Measurements from ENCODE around the gene GNA12.

GNA12 gene

DNA sequence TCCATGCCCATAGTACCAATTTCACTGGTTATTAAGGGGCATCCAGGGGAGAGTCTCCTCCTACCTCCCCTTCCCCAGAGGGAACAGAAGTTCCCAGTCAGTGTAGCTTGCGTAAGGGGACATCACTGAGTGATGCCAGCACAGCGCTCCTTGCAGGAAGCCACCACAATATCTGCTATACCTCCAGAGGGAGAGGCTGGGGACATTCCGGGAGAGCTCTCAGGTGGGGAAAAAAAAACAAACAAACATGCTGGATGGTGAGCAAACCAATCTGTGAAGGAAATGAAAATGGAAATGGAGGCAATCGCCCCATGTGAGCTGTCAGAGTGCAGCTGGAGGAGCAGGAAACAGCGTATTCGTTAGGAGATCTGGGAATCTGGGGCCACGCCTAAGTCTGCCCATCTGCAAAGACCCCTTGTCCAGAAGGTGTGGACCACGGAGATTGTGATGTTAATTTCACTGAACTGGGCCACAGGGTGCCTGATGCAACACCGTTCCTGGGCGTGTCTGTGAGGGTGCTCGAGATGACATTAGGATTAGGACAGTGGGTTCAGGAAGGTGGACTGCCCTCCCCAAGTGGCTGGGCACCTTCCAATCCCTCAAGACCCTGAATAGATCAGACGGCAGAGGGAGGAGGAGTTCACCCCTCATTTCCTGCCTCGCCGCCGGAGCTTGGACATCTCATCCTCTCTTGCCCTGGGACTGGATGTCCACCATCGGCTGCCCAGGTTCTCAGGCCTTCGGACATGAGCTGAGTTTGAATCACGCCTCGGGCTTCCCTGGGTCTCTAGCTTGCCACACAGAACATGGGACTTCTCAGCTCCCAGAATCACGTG lies 30.5 kb downstream of the GNA12 start:
- TF ChIP-seq, protein P1, sequence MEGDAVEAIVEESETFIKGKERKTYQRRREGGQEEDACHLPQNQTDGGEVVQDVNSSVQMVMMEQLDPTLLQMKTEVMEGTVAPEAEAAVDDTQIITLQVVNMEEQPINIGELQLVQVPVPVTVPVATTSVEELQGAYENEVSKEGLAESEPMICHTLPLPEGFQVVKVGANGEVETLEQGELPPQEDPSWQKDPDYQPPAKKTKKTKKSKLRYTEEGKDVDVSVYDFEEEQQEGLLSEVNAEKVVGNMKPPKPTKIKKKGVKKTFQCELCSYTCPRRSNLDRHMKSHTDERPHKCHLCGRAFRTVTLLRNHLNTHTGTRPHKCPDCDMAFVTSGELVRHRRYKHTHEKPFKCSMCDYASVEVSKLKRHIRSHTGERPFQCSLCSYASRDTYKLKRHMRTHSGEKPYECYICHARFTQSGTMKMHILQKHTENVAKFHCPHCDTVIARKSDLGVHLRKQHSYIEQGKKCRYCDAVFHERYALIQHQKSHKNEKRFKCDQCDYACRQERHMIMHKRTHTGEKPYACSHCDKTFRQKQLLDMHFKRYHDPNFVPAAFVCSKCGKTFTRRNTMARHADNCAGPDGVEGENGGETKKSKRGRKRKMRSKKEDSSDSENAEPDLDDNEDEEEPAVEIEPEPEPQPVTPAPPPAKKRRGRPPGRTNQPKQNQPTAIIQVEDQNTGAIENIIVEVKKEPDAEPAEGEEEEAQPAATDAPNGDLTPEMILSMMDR (conservative IDR thresholded peaks at IDR 0.05; ENCODE audit: low read length) = no peak
- H3K4me3 ChIP-seq (ENCODE audit: low read length) = no peak overlapping the region
- no peak for DNase-seq (ENCODE audit: low read depth)

DNA sequence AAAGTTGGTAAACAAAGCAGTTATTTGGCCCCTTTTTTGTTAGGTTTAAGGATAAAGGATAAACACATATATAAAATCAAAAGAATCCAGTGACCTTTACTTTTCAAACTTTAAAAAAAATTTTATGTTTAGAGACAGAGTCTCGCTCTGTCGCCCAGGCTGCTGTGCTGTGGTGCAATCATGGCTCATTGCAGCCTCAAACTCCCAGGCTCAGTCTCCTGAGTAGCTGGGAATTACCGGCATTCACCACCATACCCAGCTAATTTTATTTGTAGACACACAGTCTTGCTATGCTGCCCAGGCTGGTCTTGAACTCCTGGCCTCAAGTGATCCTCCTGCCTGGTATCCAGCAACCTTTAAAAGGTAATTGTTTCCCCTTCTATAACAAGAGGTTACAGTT lies 31.3 kb downstream of the GNA12 start:
- TF ChIP-seq, protein P1 (conservative IDR thresholded peaks at IDR 0.05; ENCODE audit: low read length) = no peak
- H3K4me3 ChIP-seq (ENCODE audit: low read length) = no peak overlapping the region
- no peak for DNase-seq (ENCODE audit: low read depth)

DNA sequence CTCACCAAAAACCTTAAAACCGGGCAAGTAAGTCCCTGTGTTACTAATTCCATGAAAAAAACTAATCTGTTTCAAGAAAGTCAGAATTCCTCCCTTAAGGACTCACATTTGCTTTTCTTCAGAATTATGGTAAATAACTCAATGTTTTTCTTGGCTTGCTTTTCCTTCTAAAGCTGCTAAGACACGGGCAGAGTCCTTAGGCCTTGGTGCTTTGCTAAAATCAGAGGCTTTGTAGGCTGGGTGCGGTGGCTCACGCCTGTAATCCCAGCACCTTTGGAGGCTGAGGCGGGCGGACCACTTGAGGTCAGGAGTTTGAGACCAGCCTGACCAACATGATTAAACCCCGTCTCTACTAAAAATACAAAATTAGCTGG lies 32.0 kb downstream of the GNA12 start:
- TF ChIP-seq, protein P1 (conservative IDR thresholded peaks at IDR 0.05; ENCODE audit: low read length) = no peak
- DNase-seq (ENCODE audit: low read depth) = no peak
- no peak overlapping the region for H3K4me3 ChIP-seq (ENCODE audit: low read length)

DNA sequence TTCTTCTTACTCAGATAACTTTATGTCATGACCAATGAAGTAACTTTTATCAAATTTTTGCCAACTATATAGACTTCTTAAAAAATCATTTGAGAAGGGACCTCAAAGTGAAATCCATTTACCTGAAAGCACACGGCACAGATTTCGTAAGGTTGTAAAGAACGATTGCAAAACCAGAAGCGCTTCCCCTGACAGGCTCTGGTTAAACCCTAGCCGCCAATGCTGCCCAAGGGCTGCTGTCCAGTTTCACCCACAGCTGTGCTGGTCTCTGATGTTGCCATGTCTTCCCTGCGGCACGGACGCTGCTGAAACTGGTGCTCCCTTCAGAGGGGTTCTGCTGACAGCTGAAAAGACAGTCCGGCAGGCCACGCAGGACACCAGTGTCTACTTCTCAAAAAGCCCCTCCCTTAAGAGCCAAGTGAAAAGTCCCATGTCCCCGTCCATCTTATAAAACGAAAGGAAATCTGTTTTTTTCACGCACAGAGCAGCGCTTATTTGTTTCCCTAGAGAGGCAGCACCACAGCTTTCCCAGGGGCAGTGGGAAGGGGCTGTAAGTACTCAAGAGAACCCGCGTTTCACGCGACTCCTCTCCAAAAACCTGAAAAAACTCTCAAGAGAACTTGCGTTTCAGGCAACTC lies 32.5 kb downstream of the GNA12 start:
- no peak for DNase-seq (ENCODE audit: low read depth)
- TF ChIP-seq, protein P1 (conservative IDR thresholded peaks at IDR 0.05; ENCODE audit: low read length) = no peak

DNA sequence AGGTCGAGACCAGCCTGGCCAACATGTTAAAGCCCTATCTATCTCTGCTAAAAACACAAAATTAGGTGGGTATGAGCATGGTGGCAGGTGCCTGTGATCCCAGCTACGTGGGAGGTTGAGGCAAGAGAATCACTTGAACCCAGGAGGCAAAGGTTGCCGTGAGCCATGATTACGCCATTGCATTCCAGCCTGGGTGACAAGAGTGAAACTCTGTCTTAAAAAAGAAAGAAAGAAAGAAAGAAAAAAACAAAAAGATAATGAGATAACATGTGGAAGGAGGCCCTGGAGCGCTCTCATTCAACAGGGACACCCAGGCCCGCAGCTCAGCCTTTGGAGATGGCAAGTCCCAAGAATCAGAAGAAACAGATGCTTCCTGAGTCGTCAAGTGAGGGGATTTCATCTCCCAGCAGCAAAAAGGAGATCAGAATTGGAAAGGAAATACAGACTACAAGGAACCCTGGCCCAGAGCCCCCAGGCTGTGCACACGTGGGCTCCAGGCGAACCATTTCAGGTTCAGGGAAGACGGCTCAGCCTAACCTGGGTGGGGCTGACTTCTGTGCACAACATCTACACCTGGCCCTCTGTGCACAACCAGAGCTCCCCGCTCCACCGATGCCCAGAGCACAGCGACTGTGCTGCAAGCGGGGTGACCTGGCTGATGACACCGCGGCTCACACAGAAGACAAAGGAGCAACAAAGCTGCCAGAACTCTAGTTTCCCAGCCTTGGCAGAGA lies 33.3 kb downstream of the GNA12 start:
- no peak for DNase-seq (ENCODE audit: low read depth)
- TF ChIP-seq, protein P1 (conservative IDR thresholded peaks at IDR 0.05; ENCODE audit: low read length) = no peak
- H3K4me3 ChIP-seq (ENCODE audit: low read length) = no peak overlapping the region

More for the DNA sequence above, 32.5 kb downstream of the GNA12 start:
- no peak overlapping the region for H3K4me3 ChIP-seq (ENCODE audit: low read length)

DNA sequence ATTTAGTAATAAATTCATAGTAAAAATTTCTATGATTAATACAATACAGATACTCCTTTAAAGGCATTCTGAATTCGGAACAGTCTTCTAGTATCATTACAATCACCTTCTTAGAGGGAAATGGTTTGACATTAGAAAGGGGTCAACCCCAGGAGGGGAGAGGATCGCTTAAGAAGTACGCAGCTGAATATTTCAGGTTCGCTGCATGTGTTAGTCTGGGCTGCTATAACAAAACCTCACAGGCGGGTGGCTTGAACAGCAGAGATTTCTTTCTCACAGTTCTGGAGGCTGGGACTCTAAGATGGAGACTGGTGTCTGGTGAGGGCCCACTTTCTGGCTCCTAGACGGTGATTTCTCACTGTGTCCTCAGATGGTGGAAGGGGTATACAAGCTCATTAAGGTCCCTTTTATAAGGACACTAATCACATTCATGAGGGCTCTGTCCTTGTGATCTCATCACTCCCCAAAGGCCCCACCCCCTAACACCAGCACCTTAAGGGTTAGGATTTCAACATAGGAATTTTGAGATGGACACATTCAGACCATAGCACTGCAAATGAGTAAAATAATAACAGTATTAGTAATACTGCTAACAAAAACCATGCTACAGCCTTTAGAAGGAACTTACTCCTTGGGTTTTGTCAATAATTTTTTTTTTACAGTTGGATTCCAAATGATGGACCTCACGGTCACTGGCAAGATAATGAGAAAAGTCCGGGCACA lies 34.0 kb downstream of the GNA12 start:
- H3K4me3 ChIP-seq (ENCODE audit: low read length) = no peak overlapping the region
- peak; percentile 57 for DNase-seq (ENCODE audit: low read depth)
- TF ChIP-seq, protein P1 (conservative IDR thresholded peaks at IDR 0.05; ENCODE audit: low read length) = no peak
